GM19099 (cell line): Measurements from ENCODE around the gene FMNL1.
A peak's percentile ranks its signal among the peaks of the same experiment; 100 is the strongest.

Source experiments
- POLR2A ChIP-seq: IDR thresholded peaks from 3 replicates; pipeline ENCODE4 v1.6.1; 2011; ENCODE audit warnings: low read depth; ENCODE audit not compliant: insufficient read length; ENCODE audit errors: extremely low read depth

Gene FMNL1

GRCh38 chr17:45228763-45229539, 7.3 kb downstream of the FMNL1 start:
- TF ChIP-seq POLR2A, result peak; percentile 20

- TF ChIP-seq POLR2A, result no peak
Measured at GRCh38 chr17:45229681-45230409, 8.2 kb downstream of the FMNL1 start.

- TF ChIP-seq POLR2A, result no peak
Measured at GRCh38 chr17:45230410-45230786, 8.7 kb downstream of the FMNL1 start.

- no peak for TF ChIP-seq POLR2A
Measured at GRCh38 chr17:45230787-45231480, 9.2 kb downstream of the FMNL1 start.

- TF ChIP-seq POLR2A, result no peak
Measured at GRCh38 chr17:45231481-45232116, 9.9 kb downstream of the FMNL1 start.

- no peak for TF ChIP-seq POLR2A
Measured at GRCh38 chr17:45232514-45233422, 11.1 kb downstream of the FMNL1 start.

GRCh38 chr17:45233423-45233924, 11.8 kb downstream of the FMNL1 start:
- TF ChIP-seq POLR2A, result no peak

GRCh38 chr17:45234641-45235415, 13.1 kb downstream of the FMNL1 start:
- no peak for TF ChIP-seq POLR2A

- TF ChIP-seq POLR2A, result no peak
Measured at GRCh38 chr17:45235416-45236281, 14.0 kb downstream of the FMNL1 start.

GRCh38 chr17:45236282-45236606, 14.6 kb downstream of the FMNL1 start:
- TF ChIP-seq POLR2A, result no peak

GRCh38 chr17:45237686-45238085, 16.0 kb downstream of the FMNL1 start:
- TF ChIP-seq POLR2A, result no peak

- no peak for TF ChIP-seq POLR2A
Measured at GRCh38 chr17:45238155-45238774, 16.6 kb downstream of the FMNL1 start.
